CD8-positive, alpha-beta memory T cell (primary cell): ENCODE results near the gene RGS9. TPM values are rescaled to one million over a fixed set of nuclear protein-coding genes. Genes with fewer than 3 reads are reported as not detected.

Experiments used
- CTCF ChIA-PET: fragments of 350-600 bp; sonication (Branson Sonifier 250); formaldehyde crosslinking; loops from one replicate; lab custom pipeline; 2021; ENCODE audit warnings: antibody characterized with exemption; lab: Charles Lee
- POLR2A ChIA-PET: fragments of 350-600 bp; sonication (Branson Sonifier 250); formaldehyde crosslinking; loops from one replicate; lab custom pipeline; 2021; ENCODE audit warnings: antibody characterized with exemption; lab: Charles Lee
- DNase-seq, 5 donors: peaks; one replicate each; pipeline versions ENCODE4 v3.0.0 to v3.0.0-alpha.2; 2020 to 2022; ENCODE audit warnings: mixed read lengths in 1 of 5
- H3K27ac ChIP-seq: one replicate; pipeline ENCODE4 v1.7.0; 2013; ENCODE audit warnings: low read depth, mild to moderate bottlenecking, low read length, moderate library complexity
- H3K27me3 ChIP-seq: 2 replicates; pipeline ENCODE4 v1.7.0; 2013; ENCODE audit warnings: low read length, mild to moderate bottlenecking; ENCODE audit not compliant: insufficient read depth, poor library complexity, severe bottlenecking
- H3K36me3 ChIP-seq: 2 replicates; pipeline ENCODE4 v1.7.0; 2013; ENCODE audit warnings: mild to moderate bottlenecking, low read length, moderate library complexity; ENCODE audit not compliant: insufficient read depth
- H3K4me1 ChIP-seq: 2 replicates; pipeline ENCODE4 v1.7.0; 2013; ENCODE audit warnings: mild to moderate bottlenecking, low read length, moderate library complexity; ENCODE audit not compliant: insufficient read depth
- H3K4me3 ChIP-seq: 2 replicates; pipeline ENCODE4 v1.7.0; 2013; ENCODE audit warnings: mild to moderate bottlenecking, low read length
- H3K9me3 ChIP-seq: 2 replicates; pipeline ENCODE4 v1.7.0; 2013; ENCODE audit warnings: mild to moderate bottlenecking, low read length
- H3K27ac Mint-ChIP-seq, 8 donors: one replicate each; pipeline ENCODE4 v1.8.0; 2020 to 2021; ENCODE audit warnings: mixed read lengths in 8 of 8, mild to moderate bottlenecking in 6 of 8, inconsistent platforms in 3 of 8, moderate library complexity in 3 of 8
- H3K27me3 Mint-ChIP-seq, 2 donors: one replicate each; pipeline ENCODE4 v1.8.0; 2020 to 2021; ENCODE audit warnings: mixed read lengths in 2 of 2, mild to moderate bottlenecking in 1 of 2, moderate library complexity in 1 of 2
- H3K36me3 Mint-ChIP-seq, 3 donors: one replicate each; pipeline ENCODE4 v1.8.0; 2020 to 2021; ENCODE audit warnings: mixed read lengths in 3 of 3, inconsistent platforms in 1 of 3, mild to moderate bottlenecking in 1 of 3
- H3K4me1 Mint-ChIP-seq, 3 donors: one replicate each; pipeline ENCODE4 v1.8.0; 2020 to 2021; ENCODE audit warnings: mixed read lengths in 3 of 3, inconsistent platforms in 1 of 3, mild to moderate bottlenecking in 1 of 3
- H3K4me3 Mint-ChIP-seq, 7 donors: one replicate each; pipeline ENCODE4 v1.8.0; 2020 to 2021; ENCODE audit warnings: mixed read lengths in 7 of 7, mild to moderate bottlenecking in 6 of 7, moderate library complexity in 4 of 7, inconsistent platforms in 2 of 7
- H3K9me3 Mint-ChIP-seq, 5 donors: one replicate each; pipeline ENCODE4 v1.8.0; 2020 to 2022; ENCODE audit warnings: mixed read lengths in 5 of 5, mild to moderate bottlenecking in 3 of 5, moderate library complexity in 2 of 5, inconsistent platforms in 1 of 5
- polyA plus RNA-seq: library from polyadenylated mRNA; unstranded; fragments of 300-500 nt; fragmentation: Illumina TruSeq; gene quantifications from one replicate; pipeline ENCODE4 v1.2.3, GENCODE V29; 2021
- total RNA-seq, 2 experiments: library from RNA; stranded (reverse); gene quantifications; one replicate each; pipeline ENCODE4 v1.2.3, GENCODE V29; 2021

The RGS9 gene
- total and polyA plus RNA-seq, 3 experiments from 2014 or later = 1.4 to 8.9 (median 2.6) TPM

DNA sequence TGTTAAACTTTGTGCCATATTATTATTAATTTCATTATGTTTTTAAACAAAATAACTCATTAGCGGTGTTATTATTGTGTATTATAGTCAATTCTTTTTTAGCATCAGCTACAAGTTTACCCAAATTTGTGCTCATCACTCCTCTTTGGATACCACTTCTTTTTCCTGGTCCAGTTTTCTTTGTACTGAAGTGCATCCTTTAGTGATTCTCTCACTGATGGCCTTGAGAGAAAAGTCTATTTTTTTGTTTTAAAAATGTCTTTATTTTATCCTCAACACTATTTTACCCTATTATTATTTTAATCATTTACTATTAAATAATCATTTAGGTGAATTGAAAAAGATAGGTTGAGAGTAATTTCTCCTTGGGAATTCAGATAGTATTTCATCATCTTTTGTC lies 99.2 kb downstream of the RGS9 start:
- H3K9me3 ChIP-seq = no peaks in the 10 kb centered on the region
- Mint-ChIP-seq H3K4me1 (no peaks in the 10 kb centered on the region), H3K4me3 (no peak overlapping the region), H3K9me3 (peaks cover 0 to 5% (median 0%) of the 10 kb centered on the region in 5 donors), H3K27ac (no peak overlapping the region), H3K36me3 (no peaks in the 10 kb centered on the region), H3K27me3 (peaks cover 4 to 8% of the 10 kb centered on the region in 2 donors)
- H3K27me3 ChIP-seq = no peaks in the 10 kb centered on the region
- H3K27ac ChIP-seq = no peak overlapping the region
- DNase-seq = no peak
- no peaks in the 10 kb centered on the region for H3K4me1 ChIP-seq
- no peak overlapping the region for H3K4me3 ChIP-seq
- ChIA-PET POLR2A (no interaction called here), CTCF (interaction anchor here (1.7 kb wide), 1 partner anchor 38 kb away, joined by 3 read pairs; no protein-coding TSS in a partner anchor)
- no peaks in the 10 kb centered on the region for H3K36me3 ChIP-seq

DNA sequence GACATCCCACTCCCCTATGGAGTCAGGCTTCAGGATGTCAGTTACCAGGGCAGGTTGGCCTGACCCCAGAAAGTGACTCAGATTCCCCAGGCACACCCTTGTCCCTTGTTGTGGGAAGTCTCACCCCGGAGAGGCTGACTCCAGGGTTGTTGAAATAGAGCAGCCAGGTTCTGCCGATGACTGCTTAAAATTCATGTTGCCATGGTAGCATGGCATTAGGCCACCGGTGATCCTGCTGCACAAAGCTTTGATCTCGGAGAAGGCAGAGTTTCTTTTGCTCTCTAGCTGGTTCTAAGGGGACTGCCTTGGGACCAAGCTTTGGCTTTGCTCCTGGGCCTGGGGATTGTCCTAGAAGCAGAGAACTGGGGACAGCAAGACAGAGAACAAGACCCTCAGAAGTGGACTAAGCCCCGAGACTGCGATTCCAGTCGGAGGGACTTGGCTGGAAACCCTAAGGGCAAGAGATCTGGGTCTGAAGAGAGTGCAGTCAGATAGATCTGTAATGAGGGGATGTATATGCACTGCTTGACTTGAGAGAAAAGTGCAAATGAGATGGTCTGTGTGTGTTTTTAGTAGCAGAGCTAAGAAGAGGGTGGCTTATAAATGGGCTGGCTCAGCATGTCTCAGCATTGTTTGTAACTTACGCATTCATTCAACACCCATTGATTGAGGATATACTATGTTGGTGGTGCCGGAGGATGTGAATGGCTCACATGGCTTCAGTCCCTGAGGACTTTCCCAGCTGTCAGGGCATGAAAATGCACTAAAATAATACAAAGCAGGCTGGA lies 106.9 kb downstream of the RGS9 start:
- Mint-ChIP-seq H3K4me3 (no peak overlapping the region), H3K36me3 (no peaks in the 10 kb centered on the region), H3K27me3 (peaks cover 13 to 30% of the 10 kb centered on the region in 2 donors), H3K9me3 (no peaks in the 10 kb centered on the region), H3K27ac (peak overlapping the region in 1 of 8 donors; percentile 21), H3K4me1 (peaks cover 0 to 8% (median 5%) of the 10 kb centered on the region in 3 donors)
- H3K4me3 ChIP-seq = no peak overlapping the region
- CTCF ChIA-PET = no interaction called here
- H3K27ac ChIP-seq = no peak overlapping the region
- H3K9me3 ChIP-seq = no peaks in the 10 kb centered on the region
- DNase-seq = no peak
- no peaks in the 10 kb centered on the region for H3K36me3 ChIP-seq
- no peaks in the 10 kb centered on the region for H3K4me1 ChIP-seq
- POLR2A ChIA-PET = no interaction called here
- H3K27me3 ChIP-seq = no peaks in the 10 kb centered on the region

DNA sequence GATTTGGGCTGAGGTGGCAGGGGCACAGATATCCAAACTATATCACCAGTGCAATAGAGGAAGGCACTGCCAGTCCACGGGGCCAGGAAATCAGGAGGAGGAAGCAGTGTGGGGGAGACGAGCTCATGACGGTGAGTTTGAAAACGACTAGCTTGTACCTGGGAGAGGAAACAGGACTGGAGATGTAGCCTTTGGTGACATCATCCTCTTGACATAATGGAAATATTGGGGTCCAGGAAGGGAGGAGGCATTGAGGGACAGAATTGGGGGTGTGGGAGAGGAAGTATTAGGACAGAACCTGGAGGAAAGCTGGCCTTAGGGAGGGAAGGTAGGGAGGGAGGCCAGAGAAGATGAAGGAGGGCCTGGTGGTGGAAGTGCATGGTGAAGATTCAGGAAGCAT lies 109.1 kb downstream of the RGS9 start:
- DNase-seq = no peak
- no peaks in the 10 kb centered on the region for H3K36me3 Mint-ChIP-seq
- POLR2A ChIA-PET = interaction anchor here (0.7 kb wide), 1 partner anchor 506 kb away, joined by 8 read pairs; no protein-coding TSS in a partner anchor

DNA sequence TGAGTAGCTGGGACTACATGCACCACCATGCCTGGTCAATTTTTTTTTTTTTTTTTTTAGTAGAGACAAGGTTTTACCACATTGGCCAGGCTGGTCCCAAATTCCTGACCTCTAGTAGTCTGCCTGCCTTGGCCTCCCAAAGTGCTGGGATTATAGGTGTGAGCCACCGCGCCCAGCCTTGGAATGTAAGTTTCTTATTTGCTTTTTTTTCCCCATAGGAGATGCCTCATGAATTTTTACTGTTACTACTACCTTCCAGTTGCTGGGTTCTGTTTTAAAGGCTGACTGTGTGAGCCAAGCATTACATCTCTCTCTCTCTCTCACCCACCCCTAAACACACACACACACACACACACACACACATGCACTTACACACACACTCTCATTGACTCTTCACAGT lies 112.6 kb downstream of the RGS9 start:
- Histone ChIP-seq H3K4me1 (no peaks in the 10 kb centered on the region), H3K9me3 (no peaks in the 10 kb centered on the region), H3K27ac (no peak overlapping the region), H3K36me3 (no peaks in the 10 kb centered on the region), H3K4me3 (no peak overlapping the region), H3K27me3 (no peaks in the 10 kb centered on the region)
- H3K9me3 Mint-ChIP-seq = peaks cover 0 to 2% (median 2%) of the 10 kb centered on the region in 5 donors
- H3K4me1 Mint-ChIP-seq = no peaks in the 10 kb centered on the region
- ChIA-PET POLR2A (no interaction called here), CTCF (no interaction called here)
- peaks cover 35 to 60% of the 10 kb centered on the region in 2 donors for H3K27me3 Mint-ChIP-seq
- DNase-seq = no peak
- H3K4me3 Mint-ChIP-seq = no peak overlapping the region
- H3K27ac Mint-ChIP-seq = no peak overlapping the region
- H3K36me3 Mint-ChIP-seq = no peaks in the 10 kb centered on the region

More for the DNA sequence above, 109.1 kb downstream of the RGS9 start:
- no peak overlapping the region for H3K4me3 Mint-ChIP-seq
- peaks cover 16 to 42% of the 10 kb centered on the region in 2 donors for H3K27me3 Mint-ChIP-seq
- no peak overlapping the region for H3K27ac ChIP-seq
- H3K27me3 ChIP-seq = no peaks in the 10 kb centered on the region
- no peak overlapping the region for H3K4me3 ChIP-seq
- H3K4me1 Mint-ChIP-seq = peaks cover 0 to 8% (median 5%) of the 10 kb centered on the region in 3 donors
- peak overlapping the region in 1 of 8 donors; percentile 8 for H3K27ac Mint-ChIP-seq
- no peaks in the 10 kb centered on the region for H3K36me3 ChIP-seq
- CTCF ChIA-PET = no interaction called here
- no peaks in the 10 kb centered on the region for H3K9me3 Mint-ChIP-seq
- no peaks in the 10 kb centered on the region for H3K4me1 ChIP-seq
- no peaks in the 10 kb centered on the region for H3K9me3 ChIP-seq

DNA sequence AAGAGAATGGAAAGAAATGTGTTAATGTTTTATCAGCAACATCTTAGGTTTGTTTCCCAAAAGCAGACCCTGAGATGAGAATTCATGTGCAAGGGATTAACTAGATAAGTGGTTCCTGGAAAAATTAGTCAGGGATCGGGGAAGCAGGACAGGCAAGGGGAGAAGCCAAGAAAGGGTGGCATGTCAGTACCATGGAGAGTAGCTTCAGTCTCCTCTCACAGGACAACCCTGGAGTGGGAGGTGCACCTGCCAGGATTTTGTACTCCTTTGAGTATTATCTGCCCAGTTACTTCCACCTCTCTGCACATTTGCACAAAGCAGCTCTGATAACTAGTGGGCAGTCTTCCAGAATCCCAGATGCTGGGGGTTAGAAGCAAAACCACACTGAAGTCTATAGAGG lies 117.0 kb downstream of the RGS9 start:
- H3K27ac ChIP-seq = no peak overlapping the region
- H3K4me3 Mint-ChIP-seq = no peak overlapping the region
- no peak overlapping the region for H3K4me3 ChIP-seq
- H3K27ac Mint-ChIP-seq = no peak overlapping the region
- CTCF ChIA-PET = no interaction called here
- no peaks in the 10 kb centered on the region for H3K4me1 ChIP-seq
- peaks cover 0 to 6% (median 1%) of the 10 kb centered on the region in 3 donors for H3K36me3 Mint-ChIP-seq
- H3K9me3 Mint-ChIP-seq = peaks cover 6 to 13% (median 8%) of the 10 kb centered on the region in 5 donors
- no peaks in the 10 kb centered on the region for H3K36me3 ChIP-seq
- no peak for DNase-seq
- POLR2A ChIA-PET = no interaction called here
- no peaks in the 10 kb centered on the region for H3K9me3 ChIP-seq
- no peaks in the 10 kb centered on the region for H3K27me3 ChIP-seq
- no peaks in the 10 kb centered on the region for H3K4me1 Mint-ChIP-seq
- H3K27me3 Mint-ChIP-seq = peaks cover 33 to 63% of the 10 kb centered on the region in 2 donors

DNA sequence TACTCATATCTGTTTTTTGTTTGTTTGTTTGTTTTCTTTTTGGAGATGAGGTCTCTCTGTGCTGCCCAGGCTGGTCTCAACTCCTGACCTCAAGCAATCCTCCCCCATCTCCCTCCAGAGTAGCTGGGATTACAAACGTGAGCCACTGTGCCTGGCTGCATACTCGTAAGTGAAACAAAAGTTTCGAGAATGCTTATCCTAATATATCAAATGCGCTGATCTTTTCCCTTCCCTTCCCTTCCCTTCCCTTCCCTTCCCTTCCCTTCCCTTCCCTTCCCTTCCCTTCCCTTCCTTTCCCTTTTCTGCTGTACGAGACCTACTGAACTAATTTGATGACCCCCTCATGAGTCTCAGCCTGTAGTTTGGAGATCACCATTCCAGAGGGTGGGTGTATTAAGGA lies 122.1 kb downstream of the RGS9 start:
- no peak overlapping the region for H3K4me3 ChIP-seq
- H3K9me3 ChIP-seq = no peaks in the 10 kb centered on the region
- no peaks in the 10 kb centered on the region for H3K27me3 ChIP-seq
- H3K4me1 ChIP-seq = peaks cover 10% of the 10 kb centered on the region
- no peak overlapping the region for H3K27ac ChIP-seq
- H3K36me3 ChIP-seq = no peaks in the 10 kb centered on the region
- Mint-ChIP-seq H3K27me3 (peaks cover 15 to 35% of the 10 kb centered on the region in 2 donors), H3K36me3 (peaks cover 0 to 6% (median 1%) of the 10 kb centered on the region in 3 donors), H3K27ac (no peak overlapping the region), H3K4me1 (peaks cover 6 to 19% (median 9%) of the 10 kb centered on the region in 3 donors), H3K9me3 (peaks cover 6 to 11% (median 9%) of the 10 kb centered on the region in 5 donors), H3K4me3 (no peak overlapping the region)
- ChIA-PET POLR2A (no interaction called here), CTCF (no interaction called here)
- no peak for DNase-seq

DNA sequence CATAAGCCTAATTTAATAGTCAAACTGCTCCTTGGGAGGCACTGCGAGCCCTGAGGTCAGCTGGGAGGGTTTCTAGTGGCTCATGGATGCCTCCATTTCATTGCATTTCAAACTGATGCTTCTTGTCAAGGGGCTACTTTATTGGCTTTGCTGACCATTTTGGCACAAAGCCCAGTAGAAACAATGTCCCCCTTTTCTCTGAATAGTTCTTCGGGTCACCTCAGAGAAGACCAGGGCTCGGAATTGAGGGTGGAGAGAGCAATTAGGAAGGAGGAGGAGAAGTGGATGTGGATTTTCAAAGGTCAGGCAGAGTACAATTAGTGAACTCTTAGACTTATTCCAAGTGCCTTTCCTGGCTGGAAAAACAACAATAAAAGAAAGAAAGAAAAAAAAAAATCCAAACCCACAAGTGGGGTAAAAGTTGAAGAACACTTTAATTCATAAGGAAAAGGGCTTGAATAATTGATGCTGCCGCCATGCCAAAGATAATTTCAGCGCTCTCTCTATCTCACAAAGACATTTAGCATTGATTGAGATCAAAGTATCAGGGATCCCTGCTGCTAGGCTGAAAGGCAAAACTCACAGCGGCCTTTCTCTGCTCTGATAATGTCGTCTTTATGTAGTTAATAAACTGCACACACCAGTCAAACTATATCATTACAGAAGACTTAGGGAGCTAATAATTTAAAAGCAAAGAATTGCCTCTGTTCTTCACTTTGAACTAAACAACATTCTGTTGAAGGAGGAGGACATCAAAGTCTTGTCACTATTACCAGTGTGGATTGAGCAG lies 122.7 kb downstream of the RGS9 start:
- Mint-ChIP-seq H3K4me3 (no peak overlapping the region), H3K9me3 (peaks cover 4 to 11% (median 6%) of the 10 kb centered on the region in 5 donors), H3K27me3 (peaks cover 9 to 29% of the 10 kb centered on the region in 2 donors), H3K36me3 (peaks cover 0 to 6% (median 1%) of the 10 kb centered on the region in 3 donors), H3K4me1 (peaks cover 6 to 19% (median 9%) of the 10 kb centered on the region in 3 donors), H3K27ac (no peak overlapping the region)
- ChIA-PET CTCF (no interaction called here), POLR2A (no interaction called here)
- no peak for DNase-seq
- Histone ChIP-seq H3K4me3 (no peak overlapping the region), H3K9me3 (no peaks in the 10 kb centered on the region), H3K36me3 (no peaks in the 10 kb centered on the region), H3K27me3 (no peaks in the 10 kb centered on the region), H3K27ac (no peak overlapping the region), H3K4me1 (peaks cover 10% of the 10 kb centered on the region)

DNA sequence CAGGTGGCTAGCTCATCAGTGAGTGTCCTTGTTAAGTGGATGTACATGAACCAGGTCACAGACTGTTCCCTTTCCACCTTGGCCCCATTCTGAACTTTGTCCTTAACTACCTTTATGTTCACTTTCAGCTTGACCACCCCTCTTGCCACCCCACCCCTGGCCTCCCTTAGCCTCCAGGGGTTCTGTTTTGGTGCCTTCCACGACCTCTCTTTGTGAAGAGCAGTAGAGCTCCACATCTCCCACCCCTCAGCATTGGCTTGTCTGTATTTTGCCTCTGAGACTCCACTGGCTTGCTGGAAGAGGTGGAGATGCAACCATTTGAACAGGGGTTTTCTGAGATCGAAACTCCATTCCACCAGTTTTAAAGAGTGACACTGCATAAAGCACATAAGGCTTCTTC lies 123.5 kb downstream of the RGS9 start:
- Histone ChIP-seq H3K27ac (no peak overlapping the region), H3K36me3 (no peaks in the 10 kb centered on the region), H3K27me3 (no peaks in the 10 kb centered on the region), H3K9me3 (no peaks in the 10 kb centered on the region), H3K4me1 (peaks cover 17% of the 10 kb centered on the region), H3K4me3 (no peak overlapping the region)
- no peak for DNase-seq
- Mint-ChIP-seq H3K4me3 (no peak overlapping the region), H3K4me1 (peaks cover 10 to 26% (median 14%) of the 10 kb centered on the region in 3 donors), H3K27me3 (peaks cover 8 to 29% of the 10 kb centered on the region in 2 donors), H3K9me3 (peaks cover 4 to 11% (median 6%) of the 10 kb centered on the region in 5 donors), H3K27ac (no peak overlapping the region), H3K36me3 (peaks cover 0 to 6% (median 1%) of the 10 kb centered on the region in 3 donors)
- ChIA-PET CTCF (no interaction called here), POLR2A (no interaction called here)
